Left cardiac atrium (tissue), 4 donors: ENCODE data around the gene PEX5L. TPM values are rescaled to one million over a fixed set of nuclear protein-coding genes. Genes with fewer than 3 reads are reported as not detected.

Source experiments
- ATAC-seq, 2 donors: fragments of 200-7000 bp; cut with Tn5 transposase; one replicate each; pipeline ENCODE4 v1.9.1; 2020; ENCODE audit warnings: mild to moderate bottlenecking in 2 of 2, moderate library complexity in 2 of 2
- DNase-seq: peaks from one replicate; pipeline ENCODE4 v3.0.0-alpha.2; 2020
- intact Hi-C, 2 donors: fragments of 100-400 bp; cut with DNase I; formaldehyde crosslinking; loops; one replicate each; pipeline versions ENCODE4 v1.14.1 to v1.15.1; 2022 to 2023
- total RNA-seq, 2 donors: library from RNA; stranded (reverse); fragmentation: NEBNext Ultra II Directional; extraction: Animal tissue kit (Norgen Biotek cat#: 25700); gene quantifications; one replicate each; pipeline ENCODE4 v1.2.1, GENCODE V29; 2021
- donor health status: DM: no; HTN: yes; CAD: no.
- donor health status: DM: no; HTN: yes; CAD: no; lungs with severe emphysema.
- donor health status: DM: yes; HTN: yes; CAD: no.
- donor health status: Dilated cardiomyopathy.

The PEX5L gene
- total RNA-seq, 2 donors from 2014 or later: 0.39 to 1.4 TPM

GRCh38 chr3:179961703-179962078 lies 75.0 kb downstream of the PEX5L start:
- ATAC-seq (no peak), DNase-seq (no peak)
- intact Hi-C loops: no loop called here

GRCh38 chr3:179961071-179961702 lies 75.5 kb downstream of the PEX5L start:
- DNase-seq (no peak), ATAC-seq (no peak)
- intact Hi-C loops: no loop called here

GRCh38 chr3:179958759-179959158 lies 78.0 kb downstream of the PEX5L start:
- ATAC-seq (no peak), DNase-seq (no peak)
- intact Hi-C loops: no loop called here

GRCh38 chr3:179958143-179958542 lies 78.6 kb downstream of the PEX5L start:
- intact Hi-C loops: no loop called here
- no peak for ATAC-seq

GRCh38 chr3:179957264-179957845 lies 79.4 kb downstream of the PEX5L start:
- ATAC-seq (no peak), DNase-seq (no peak)
- intact Hi-C loops: no loop called here

More at GRCh38 chr3:179958143-179958542, 78.6 kb downstream of the PEX5L start:
- DNase-seq: no peak

GRCh38 chr3:179956416-179956830 lies 80.3 kb downstream of the PEX5L start:
- intact Hi-C loops: no loop called here
- DNase-seq (no peak), ATAC-seq (no peak)

- ATAC-seq: no peak
- no peak for DNase-seq
- intact Hi-C loops: no loop called here
Measured at GRCh38 chr3:179955809-179956208, 80.9 kb downstream of the PEX5L start.

GRCh38 chr3:179955286-179955685 lies 81.5 kb downstream of the PEX5L start:
- ATAC-seq: no peak
- intact Hi-C loops: no loop called here
- DNase-seq: no peak

GRCh38 chr3:179953993-179954870 lies 82.5 kb downstream of the PEX5L start:
- DNase-seq: no peak
- no peak for ATAC-seq
- intact Hi-C loops: no loop called here

GRCh38 chr3:179950840-179951239 lies 85.9 kb downstream of the PEX5L start:
- ATAC-seq (no peak), DNase-seq (no peak)
- intact Hi-C loops: no loop called here

- intact Hi-C loops: no loop called here
- ATAC-seq: no peak
- DNase-seq: no peak
Measured at GRCh38 chr3:179949869-179950268, 86.9 kb downstream of the PEX5L start.

- ATAC-seq (no peak), DNase-seq (no peak)
- intact Hi-C loops: no loop called here
Measured at GRCh38 chr3:179949412-179949811, 87.3 kb downstream of the PEX5L start.

GRCh38 chr3:179948740-179949139 lies 88.0 kb downstream of the PEX5L start:
- DNase-seq (no peak), ATAC-seq (no peak)
- intact Hi-C loops: no loop called here

GRCh38 chr3:179945569-179945968 lies 91.2 kb downstream of the PEX5L start:
- no peak for DNase-seq
- intact Hi-C loops: no loop called here
- no peak for ATAC-seq

- DNase-seq (no peak), ATAC-seq (no peak)
- intact Hi-C loops: no loop called here
Measured at GRCh38 chr3:179943117-179943880, 93.4 kb downstream of the PEX5L start.

GRCh38 chr3:179942553-179943075 lies 94.1 kb downstream of the PEX5L start:
- peak in 1 of 2 donors; percentile 11 for ATAC-seq
- intact Hi-C loops: no loop called here
- no peak for DNase-seq

GRCh38 chr3:179935710-179936109 lies 101.0 kb downstream of the PEX5L start:
- DNase-seq (no peak), ATAC-seq (no peak)
- intact Hi-C loops: no loop called here

- intact Hi-C loops: no loop called here
- DNase-seq (no peak), ATAC-seq (no peak)
Measured at GRCh38 chr3:179933914-179934313, 102.8 kb downstream of the PEX5L start.

- ATAC-seq (no peak), DNase-seq (no peak)
- intact Hi-C loops: no loop called here
Measured at GRCh38 chr3:179933080-179933479, 103.7 kb downstream of the PEX5L start.
